ENCODE results near the gene MYO1D. TPM values are rescaled to one million over a fixed set of nuclear protein-coding genes. Genes with fewer than 3 reads are reported as not detected.

The MYO1D gene
- total and polyA plus RNA-seq, 2 of the 13 experiments (the other 11 are each of a cell fraction or from before 2014, with no cell fraction given): 13.2 to 17.3 TPM

- Histone ChIP-seq H3K9me3 (ENCODE audit: low read length) (no peaks in the 10 kb centered on the region), H3K4me3 (replicated peaks in 1 of 3; ENCODE audit: insufficient read depth in 1 of 3, low read depth in 2 of 3, low read length in 3 of 3) (no peak overlapping the region), H3K9ac (ENCODE audit: insufficient read depth, low read depth, low read length) (no peak overlapping the region), H3K79me2 (ENCODE audit: insufficient read depth, low read length) (no peaks in the 10 kb centered on the region), H4K20me1 (ENCODE audit: insufficient read depth, low read length) (no peaks in the 10 kb centered on the region), H3K27ac (ENCODE audit: extremely low read length, insufficient read depth, low read length) (no peak overlapping the region), H3K27me3 (ENCODE audit: control insufficient read depth in 1 of 2, insufficient read depth in 2 of 2, low read length in 2 of 2) (no peaks in the 10 kb centered on the region), H2AFZ (ENCODE audit: low read length) (no peak overlapping the region), H3K36me3 (replicated peaks in 1 of 2; ENCODE audit: control insufficient read depth in 1 of 2, insufficient read depth in 2 of 2, low read length in 2 of 2) (no peaks in the 10 kb centered on the region), H3K4me1 (ENCODE audit: insufficient read depth, low read length) (peaks cover 25% of the 10 kb centered on the region), H3K4me2 (ENCODE audit: low read depth, low read length) (no peak overlapping the region)
- no TSS peak for BruUV-seq (replicated peaks)
- ATAC-seq: no peak
- FAIRE-seq: no peak
- ChIA-PET POLR2A (no interaction called here), CTCF (ENCODE audit: low intra/inter-chr PET ratio, low total read pairs) (no interaction called here)
- intact Hi-C loops (cut with micrococcal nuclease; ENCODE audit: unreplicated experiment) (no loop called here), in situ Hi-C loops (cut with HindIII; ENCODE audit: extremely low pct_ligation_motif_present, low pct_unique_long_range_greater_than_20kb) (no loop called here)
- DNase-seq (ENCODE audit: low spot score): no peak
- 70% methylated on average over 6 of the region's 6 CpGs for WGBS (ENCODE audit: low lambda C conversion rate)
- no peak for TF ChIP-seq ZNF496 (CRISPR knock-in tag; IDR thresholded peaks at IDR 0.05; ENCODE audit: insufficient replicate concordance)
- TF ChIP-seq RCOR2 (CRISPR knock-in tag; IDR thresholded peaks at IDR 0.05): no peak
- no peak for TF ChIP-seq GATA4 (IDR thresholded peaks at IDR 0.05; ENCODE audit: borderline replicate concordance, low read depth)
- no peak for TF ChIP-seq PAXIP1 (CRISPR knock-in tag; conservative IDR thresholded peaks at IDR 0.05)
- no peak for TF ChIP-seq ATF1 (CRISPR knock-in tag; IDR thresholded peaks at IDR 0.05)
- no peak for TF ChIP-seq ZNF883 (CRISPR knock-in tag; IDR thresholded peaks at IDR 0.05; ENCODE audit: not compliant biosample characterization)
- TF ChIP-seq CREM (IDR thresholded peaks at IDR 0.05): no peak
- TF ChIP-seq CREM (CRISPR knock-in tag; IDR thresholded peaks at IDR 0.05): no peak
- TF ChIP-seq TBP (CRISPR knock-in tag; IDR thresholded peaks at IDR 0.05): no peak
- TF ChIP-seq, protein P1, sequence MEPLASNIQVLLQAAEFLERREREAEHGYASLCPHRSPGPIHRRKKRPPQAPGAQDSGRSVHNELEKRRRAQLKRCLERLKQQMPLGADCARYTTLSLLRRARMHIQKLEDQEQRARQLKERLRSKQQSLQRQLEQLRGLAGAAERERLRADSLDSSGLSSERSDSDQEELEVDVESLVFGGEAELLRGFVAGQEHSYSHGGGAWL (CRISPR knock-in tag; IDR thresholded peaks at IDR 0.05): no peak
- no peak for TF ChIP-seq HMGA1 (CRISPR knock-in tag; conservative IDR thresholded peaks at IDR 0.05)
- no peak for TF ChIP-seq ZNF770 (CRISPR knock-in tag; IDR thresholded peaks at IDR 0.05)
- TF ChIP-seq BCL6 (CRISPR knock-in tag; IDR thresholded peaks at IDR 0.05): no peak
- no peak for TF ChIP-seq ZMYM4 (CRISPR knock-in tag; IDR thresholded peaks at IDR 0.05)
- no peak for TF ChIP-seq ADNP (CRISPR knock-in tag; IDR thresholded peaks at IDR 0.05)
Measured at GRCh38 chr17:32882029-32882428, 5.1 kb upstream of the MYO1D start.

All from HepG2 (cell line).